GM23248 (cell line): Measurements from ENCODE around the gene FGA.

Experiments used
- EZH2 ChIP-seq: fragments of 200-600 bp; sonication (generic); IDR thresholded peaks from 2 replicates; pipeline ENCODE4 v1.6.1; 2018; ENCODE audit warnings: antibody characterized with exemption, mild to moderate bottlenecking; ENCODE audit not compliant: insufficient read depth, poor library complexity, severe bottlenecking
- EZH2phosphoT487 ChIP-seq: fragments of 200-600 bp; sonication (generic); IDR thresholded peaks from 2 replicates; pipeline ENCODE4 v1.6.1; 2018; ENCODE audit warnings: antibody characterized with exemption, moderate library complexity, mild to moderate bottlenecking, low read depth; ENCODE audit not compliant: insufficient read depth

DNA sequence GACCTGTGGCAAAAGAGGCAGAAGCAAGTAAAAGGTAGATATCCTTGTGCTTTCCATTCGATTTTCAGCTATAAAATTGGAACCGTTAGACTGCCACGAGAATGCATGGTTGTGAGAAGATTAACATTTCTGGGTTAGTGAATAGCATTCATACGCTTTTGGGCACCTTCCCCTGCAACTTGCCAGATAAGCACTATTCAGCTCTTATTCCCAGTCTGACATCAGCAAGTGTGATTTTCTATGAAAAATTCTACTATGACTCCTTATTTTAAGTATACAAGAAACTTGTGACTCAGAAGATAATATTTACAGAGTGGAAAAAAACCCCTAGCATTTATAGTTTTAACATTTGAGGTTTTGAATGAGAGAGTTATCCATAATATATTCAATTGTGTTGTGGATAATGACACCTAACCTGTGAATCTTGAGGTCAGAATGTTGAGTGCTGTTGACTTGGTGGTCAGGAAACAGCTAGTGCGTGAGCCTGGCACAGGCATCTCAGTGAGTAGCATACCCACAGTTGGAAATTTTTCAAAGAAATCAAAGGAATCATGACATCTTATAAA, 23.8 kb downstream of the FGA start:
- TF ChIP-seq EZH2: no peak
- no peak for TF ChIP-seq EZH2phosphoT487
